IMR-90 (cell line): ENCODE results near the gene MTPN. TPM values are rescaled to one million over a fixed set of nuclear protein-coding genes. Genes with fewer than 3 reads are reported as not detected.

Experiments used
- ATAC-seq: fragments of 200-7000 bp; cut with Tn5 transposase; 2 replicates; pipeline ENCODE4 v1.9.1; 2020; ENCODE audit warnings: low read depth, mild to moderate bottlenecking, moderate library complexity
- BruUV-seq: library from RNA; stranded (reverse); fragments of 400-500 nt; replicated peaks from 2 replicates; lab custom pipeline; 2021; lab: Mats Ljungman, UMichigan
- CTCF ChIA-PET: fragments of 300-600 bp; formaldehyde crosslinking; extraction: SDS; loops from one replicate; lab custom pipeline; 2021; ENCODE audit warnings: antibody characterized with exemption; lab: Yijun Ruan, JAX
- POLR2A ChIA-PET: fragments of 300-600 bp; sonication (Branson Sonifier 250); formaldehyde crosslinking; loops from one replicate; lab custom pipeline; 2022; ENCODE audit warnings: antibody characterized with exemption; ENCODE audit not compliant: unreplicated experiment; lab: Charles Lee
- DNase-seq: peaks from one replicate; pipeline ENCODE4 v3.0.0; 2013
- H2AFZ ChIP-seq: replicated peaks from 2 replicates; pipeline ENCODE3; 2013; ENCODE audit warnings: low read length, mild to moderate bottlenecking; ENCODE audit not compliant: poor library complexity
- H2AK5ac ChIP-seq: 2 replicates; pipeline ENCODE4 v1.6.1; 2013; ENCODE audit warnings: low read depth, low read length, inconsistent platforms
- H2AK9ac ChIP-seq: replicated peaks from 2 replicates; pipeline ENCODE3; 2013; ENCODE audit warnings: mild to moderate bottlenecking, low read depth, low read length, moderate library complexity; ENCODE audit not compliant: poor library complexity
- H2BK120ac ChIP-seq: 2 replicates; pipeline ENCODE4 v1.6.1; 2013; ENCODE audit warnings: low read depth, low read length, inconsistent platforms
- H2BK15ac ChIP-seq: 3 replicates; pipeline ENCODE4 v1.6.1; 2013; ENCODE audit warnings: low read depth, low read length, inconsistent platforms
- H2BK20ac ChIP-seq: 2 replicates; pipeline ENCODE4 v1.6.1; 2013; ENCODE audit warnings: low read depth, mild to moderate bottlenecking, inconsistent platforms, low read length, moderate library complexity
- H2BK5ac ChIP-seq: 2 replicates; pipeline ENCODE4 v1.6.1; 2013; ENCODE audit warnings: mild to moderate bottlenecking, low read depth, low read length, inconsistent platforms; ENCODE audit not compliant: poor library complexity, severe bottlenecking
- H3K14ac ChIP-seq: replicated peaks from 2 replicates; pipeline ENCODE4 v1.6.1; 2013; ENCODE audit warnings: low read depth, low read length, inconsistent platforms
- H3K18ac ChIP-seq: 2 replicates; pipeline ENCODE4 v1.6.1; 2013; ENCODE audit warnings: low read depth, low read length, control low read depth
- H3K23ac ChIP-seq: 2 replicates; pipeline ENCODE4 v1.6.1; 2013; ENCODE audit warnings: low read depth, low read length, inconsistent platforms
- H3K27ac ChIP-seq: 2 replicates; pipeline ENCODE4 v1.5.1; 2013; ENCODE audit warnings: mild to moderate bottlenecking, control low read depth, low read length; ENCODE audit not compliant: insufficient read depth
- H3K27me3 ChIP-seq: 2 replicates; pipeline ENCODE4 v1.6.1; 2013; ENCODE audit warnings: low read length; ENCODE audit not compliant: control insufficient read depth, insufficient read depth
- H3K36me3 ChIP-seq: 2 replicates; pipeline ENCODE4 v1.6.1; 2013; ENCODE audit warnings: low read length, mixed read lengths; ENCODE audit not compliant: control insufficient read depth, insufficient read depth
- H3K4ac ChIP-seq: 2 replicates; pipeline ENCODE4 v1.6.1; 2013; ENCODE audit warnings: low read depth, low read length, inconsistent platforms
- H3K4me1 ChIP-seq: 2 replicates; pipeline ENCODE4 v1.6.1; 2013; ENCODE audit warnings: low read length, mixed read lengths; ENCODE audit not compliant: control insufficient read depth, insufficient read depth
- H3K4me2 ChIP-seq: 2 replicates; pipeline ENCODE4 v1.6.1; 2013; ENCODE audit warnings: low read depth, mild to moderate bottlenecking, control low read depth, low read length, moderate library complexity
- H3K4me3 ChIP-seq: 2 replicates; pipeline ENCODE4 v1.5.1; 2013; ENCODE audit warnings: low read depth, mild to moderate bottlenecking, control low read depth, low read length, moderate library complexity; ENCODE audit not compliant: insufficient read depth
- H3K56ac ChIP-seq: 2 replicates; pipeline ENCODE4 v1.6.1; 2013; ENCODE audit warnings: low read length, inconsistent platforms; ENCODE audit not compliant: insufficient read depth; ENCODE audit errors: extremely low read depth
- H3K79me1 ChIP-seq, 2 experiments: 2 replicates each; pipeline ENCODE4 v1.6.1; 2013; ENCODE audit warnings: low read length in 2 of 2, inconsistent platforms in 1 of 2, low read depth in 1 of 2
- H3K9ac ChIP-seq: 2 replicates; pipeline ENCODE4 v1.6.1; 2013; ENCODE audit warnings: low read depth, low read length, control low read depth
- H3K9me1 ChIP-seq: 2 replicates; pipeline ENCODE4 v1.6.1; 2013; ENCODE audit warnings: low read length, inconsistent platforms; ENCODE audit not compliant: insufficient read depth
- H3K9me3 ChIP-seq: 2 replicates; pipeline ENCODE4 v1.6.1; 2013; ENCODE audit warnings: low read length; ENCODE audit not compliant: control insufficient read depth, insufficient read depth
- H4K20me1 ChIP-seq: 2 replicates; pipeline ENCODE4 v1.6.1; 2013; ENCODE audit warnings: low read length, inconsistent platforms; ENCODE audit not compliant: insufficient read depth
- H4K5ac ChIP-seq: 2 replicates; pipeline ENCODE4 v1.6.1; 2013; ENCODE audit warnings: mild to moderate bottlenecking, low read depth, low read length, control low read depth
- H4K8ac ChIP-seq, 2 experiments: 2 replicates each; pipeline ENCODE4 v1.6.1; 2013; ENCODE audit warnings: low read depth in 2 of 2, low read length in 2 of 2, control low read depth in 1 of 2, inconsistent platforms in 1 of 2
- H4K91ac ChIP-seq: 2 replicates; pipeline ENCODE4 v1.6.1; 2013; ENCODE audit warnings: low read depth, low read length, inconsistent platforms; ENCODE audit not compliant: insufficient read depth
- BHLHE40 ChIP-seq: fragments of 150-350 bp; IDR thresholded peaks from 2 replicates; pipeline ENCODE4 v1.6.1; 2016; ENCODE audit warnings: mild to moderate bottlenecking, low read depth, low read length
- NFE2L2 ChIP-seq: fragments of 150-350 bp; IDR thresholded peaks from 2 replicates; pipeline ENCODE4 v1.6.1; 2016; ENCODE audit warnings: low read depth, mild to moderate bottlenecking, low read length
- POLR2A ChIP-seq: IDR thresholded peaks from 2 replicates; pipeline ENCODE4 v1.6.1; 2012; ENCODE audit warnings: mild to moderate bottlenecking, low read depth, low read length
- RCOR1 ChIP-seq: IDR thresholded peaks from 2 replicates; pipeline ENCODE4 v1.6.1; 2012; ENCODE audit warnings: mild to moderate bottlenecking, low read length, improper control_type of control experiment; ENCODE audit not compliant: insufficient replicate concordance
- WGBS, 2 experiments: methylation state at CpG; one replicate each; pipeline versions ENCODE4 v1.1.5 to v1.1.7; 2013; ENCODE audit warnings: missing lambda C conversion rate in 2 of 2; ENCODE audit not compliant: insufficient read length in 1 of 2; ENCODE audit errors: extremely low coverage in 2 of 2; 5-methylcytosine and 5-hydroxymethylcytosine counted together
- dilution Hi-C: fragments of 300-500 bp; cut with HindIII; formaldehyde crosslinking; loops from one replicate; pipeline ENCODE4 v1.14.3; 2018; ENCODE audit warnings: low sequenced_read_pairs; ENCODE audit not compliant: unreplicated experiment
- in situ Hi-C: fragments of 300-500 bp; cut with MboI; formaldehyde crosslinking; loops from 3 replicates; pipeline ENCODE4 v1.14.3; 2019; ENCODE audit warnings: low sequenced_read_pairs, inconsistent platforms, mixed read lengths
- intact Hi-C: fragments of 100-400 bp; cut with micrococcal nuclease; formaldehyde crosslinking; loops from 2 replicates; pipeline ENCODE4 v1.10.0; 2022
- polyA plus RNA-seq, 3 experiments: library from polyadenylated mRNA; depleted of rRNA; stranded (reverse); fragments of >200 nt; gene quantifications; 2 replicates each; pipeline ENCODE4 v1.2.3, GENCODE V29; 2012; ENCODE audit warnings: low replicate concordance in 1 of 3
- total RNA-seq: library from RNA; depleted of rRNA; stranded (reverse); fragments of >200 nt; gene quantifications from 2 replicates; pipeline ENCODE4 v1.2.3, GENCODE V29; 2012
- TF ChIP-seq, protein P1 (sequence below): fragments of 150-350 bp; IDR thresholded peaks from 2 replicates; pipeline ENCODE4 v1.6.1; 2016; ENCODE audit warnings: low read depth, mild to moderate bottlenecking, low read length, moderate library complexity, borderline replicate concordance

MTPN gene
- total and polyA plus RNA-seq, 2 of the 4 experiments (the other 2 are of a cell fraction), result 58.8 to 94.4 TPM

DNA sequence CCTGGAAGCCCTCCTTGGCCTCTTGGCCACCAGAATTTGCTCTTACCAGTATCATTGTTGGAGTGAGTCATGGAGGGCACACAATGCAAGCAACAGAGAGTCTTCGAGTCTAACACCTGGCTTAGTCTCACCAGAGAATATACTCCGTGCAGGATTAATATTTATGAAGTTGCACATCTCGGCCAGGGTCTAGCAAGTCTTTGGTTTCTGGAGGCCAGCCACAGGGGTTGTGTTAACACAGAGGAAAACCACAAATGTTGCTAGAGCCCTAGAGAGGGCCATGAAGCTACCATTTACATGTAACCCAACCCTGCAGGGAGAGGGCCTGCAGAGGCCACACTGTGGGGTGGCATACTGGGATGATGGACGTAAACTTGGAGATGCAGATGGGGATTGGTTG lies 71.8 kb downstream of the MTPN start:
- in situ Hi-C loops, result no loop called here
- TF ChIP-seq BHLHE40, result no peak
- no peak for TF ChIP-seq NFE2L2
- TF ChIP-seq RCOR1, result no peak
- TF ChIP-seq, protein P1, sequence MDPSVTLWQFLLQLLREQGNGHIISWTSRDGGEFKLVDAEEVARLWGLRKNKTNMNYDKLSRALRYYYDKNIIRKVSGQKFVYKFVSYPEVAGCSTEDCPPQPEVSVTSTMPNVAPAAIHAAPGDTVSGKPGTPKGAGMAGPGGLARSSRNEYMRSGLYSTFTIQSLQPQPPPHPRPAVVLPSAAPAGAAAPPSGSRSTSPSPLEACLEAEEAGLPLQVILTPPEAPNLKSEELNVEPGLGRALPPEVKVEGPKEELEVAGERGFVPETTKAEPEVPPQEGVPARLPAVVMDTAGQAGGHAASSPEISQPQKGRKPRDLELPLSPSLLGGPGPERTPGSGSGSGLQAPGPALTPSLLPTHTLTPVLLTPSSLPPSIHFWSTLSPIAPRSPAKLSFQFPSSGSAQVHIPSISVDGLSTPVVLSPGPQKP, result no peak
- no peak for TF ChIP-seq POLR2A
- H3K9me1 ChIP-seq, result no peaks in the 10 kb centered on the region; the same call in 1 of the 2 replicates

More for the DNA sequence above, 71.8 kb downstream of the MTPN start:
- Histone ChIP-seq H3K4ac (no peak overlapping the region), H3K56ac (no peak overlapping the region), H3K36me3 (no peaks in the 10 kb centered on the region), H2AFZ (no peak overlapping the region), H3K27me3 (no peaks in the 10 kb centered on the region), H4K20me1 (no peaks in the 10 kb centered on the region), H2BK5ac (no peak overlapping the region), H3K4me2 (no peak overlapping the region), H3K4me3 (no peak overlapping the region), H3K27ac (no peak overlapping the region), H2AK5ac (no peak overlapping the region), H3K23ac (no peak overlapping the region), H2AK9ac (no peak overlapping the region), H3K79me1 (no peaks in the 10 kb centered on the region), H4K8ac (no peak overlapping the region), H4K5ac (no peak overlapping the region), H3K18ac (no peak overlapping the region), H2BK20ac (no peak overlapping the region), H2BK120ac (no peak overlapping the region), H4K91ac (no peak overlapping the region), H3K9me3 (no peaks in the 10 kb centered on the region), H2BK15ac (no peak overlapping the region), H3K9ac (no peak overlapping the region), H3K4me1 (no peaks in the 10 kb centered on the region), H3K14ac (no peak overlapping the region)
- CTCF ChIA-PET, result no interaction called here
- whole genome bisulfite sequencing, 2 experiments, result 100% methylated on average over 1 of the region's 4 CpGs; no CpG with 5 or more reads in 1 of the 2 experiments
- intact Hi-C loops, result no loop called here
- dilution Hi-C loops, result no loop called here
- ATAC-seq, result no peak
- POLR2A ChIA-PET, result no interaction called here
- DNase-seq, result no peak
- BruUV-seq, result no TSS peak
